HG03439 (cell line): Measurements from ENCODE around the gene LILRA6.
"Not testable (repeated sequence)": the region's sequence is repeated elsewhere in the genome, so short reads cannot be mapped to it uniquely, and the experiment has no call there.

Source experiments
- ATAC-seq: cut with Tn5 transposase; IDR thresholded peaks from one replicate; pipeline ENCODE4 v1.9.1; 2021; ENCODE audit warnings: mild to moderate bottlenecking, moderate library complexity; ENCODE audit not compliant: unreplicated experiment

Gene LILRA6

GRCh38 chr19:54242646-54243045 is at the start of gene LILRA6:
Gene LILRA6, minus strand, starts transcription at chr19:54242790.
- ATAC-seq: not testable (repeated sequence)

GRCh38 chr19:54289160-54289559 is 46.6 kb upstream of the LILRA6 start:
- ATAC-seq: not testable (repeated sequence)

GRCh38 chr19:54287456-54287855 is 44.9 kb upstream of the LILRA6 start:
- no peak for ATAC-seq

- ATAC-seq: not testable (repeated sequence)
These were observed 43.7 kb upstream of the LILRA6 start for GRCh38 chr19:54286283-54286682.

GRCh38 chr19:54285427-54286056 is 43.0 kb upstream of the LILRA6 start:
- not testable (repeated sequence) for ATAC-seq

GRCh38 chr19:54282686-54283470 is 40.3 kb upstream of the LILRA6 start:
- ATAC-seq: no peak

GRCh38 chr19:54281729-54282075 is 39.1 kb upstream of the LILRA6 start:
- ATAC-seq: not testable (repeated sequence)

- ATAC-seq: no peak
These were observed 38.6 kb upstream of the LILRA6 start, which contains the start of gene LILRB2 for GRCh38 chr19:54281007-54281728. Gene LILRB2, minus strand, starts transcription at chr19:54281110. Its CDS starts 614 bp downstream, at chr19:54280496.

- not testable (repeated sequence) for ATAC-seq
These were observed 37.9 kb upstream of the LILRA6 start for GRCh38 chr19:54280441-54280840.

- not testable (repeated sequence) for ATAC-seq
These were observed 37.4 kb upstream of the LILRA6 start for GRCh38 chr19:54280025-54280424.

GRCh38 chr19:54279406-54279962 is 36.9 kb upstream of the LILRA6 start:
- ATAC-seq: no peak

GRCh38 chr19:54278571-54279195 is 36.1 kb upstream of the LILRA6 start:
- not testable (repeated sequence) for ATAC-seq

GRCh38 chr19:54278056-54278455 is 35.5 kb upstream of the LILRA6 start:
- not testable (repeated sequence) for ATAC-seq

- ATAC-seq: not testable (repeated sequence)
These were observed 34.6 kb upstream of the LILRA6 start for GRCh38 chr19:54277111-54277615.

GRCh38 chr19:54275951-54276350 is 33.4 kb upstream of the LILRA6 start:
- ATAC-seq: no peak

GRCh38 chr19:54274516-54274915 is 31.9 kb upstream of the LILRA6 start:
- ATAC-seq: not testable (repeated sequence)

GRCh38 chr19:54273821-54274220 is 31.2 kb upstream of the LILRA6 start:
- no peak for ATAC-seq

GRCh38 chr19:54272181-54272580 is 29.6 kb upstream of the LILRA6 start:
- ATAC-seq: not testable (repeated sequence)

- not testable (repeated sequence) for ATAC-seq
These were observed 29.0 kb upstream of the LILRA6 start for GRCh38 chr19:54271587-54271986.

GRCh38 chr19:54271106-54271505 is 28.5 kb upstream of the LILRA6 start:
- ATAC-seq: no peak
